ENCODE measurements around the gene CKS2. TPM values are rescaled to one million over a fixed set of nuclear protein-coding genes. Genes with fewer than 3 reads are reported as not detected.

The CKS2 gene
- total and polyA plus RNA-seq, 4 donors: 17.4 to 113 (median 37.9) TPM

DNA sequence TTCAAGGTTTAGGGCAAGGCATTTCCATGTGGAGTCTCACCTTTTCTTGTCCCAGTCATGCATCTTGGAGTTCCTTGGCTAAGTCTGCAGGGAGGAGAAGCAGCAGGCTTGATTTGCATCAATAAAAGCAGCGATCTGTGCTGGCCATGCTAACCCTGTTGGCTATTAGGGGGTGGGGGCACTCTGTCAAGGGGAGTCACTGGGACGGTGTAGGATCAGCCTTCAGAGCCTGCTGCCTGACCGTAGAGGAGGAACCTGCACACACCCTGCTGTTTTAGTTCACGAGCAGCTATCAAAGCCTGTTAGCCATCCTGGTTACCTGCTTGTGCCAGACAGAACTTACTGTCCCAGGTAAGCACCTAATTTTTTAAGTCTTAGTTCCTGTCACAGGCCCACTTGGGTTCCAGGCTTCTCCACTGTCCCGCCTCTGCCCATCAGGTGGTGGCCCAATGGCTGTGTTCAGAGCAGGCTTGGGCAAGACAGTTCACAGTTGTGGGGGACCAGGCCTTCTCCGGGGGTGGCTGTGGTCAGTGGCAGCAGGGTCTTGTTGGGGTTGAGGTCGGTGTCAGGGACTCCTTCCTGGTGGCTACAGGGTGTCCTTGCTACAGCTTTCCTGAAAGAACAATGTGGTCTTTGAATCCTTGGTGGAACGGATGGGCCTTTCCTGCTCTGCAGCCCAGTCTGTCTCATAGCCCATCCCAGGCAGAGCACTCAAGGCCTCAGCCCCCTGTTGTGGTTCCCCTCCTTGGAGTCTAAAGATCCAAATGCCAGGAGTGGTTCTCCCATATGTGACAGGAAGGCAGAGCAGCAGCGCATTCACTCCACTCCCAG, 51.0 kb downstream of the CKS2 start:
- no peaks in the 10 kb centered on the region for H3K9me3 ChIP-seq (ENCODE audit: control insufficient read depth in 4 of 4, insufficient read depth in 3 of 4, low read length in 3 of 4)
- WGBS, 2 donors: 90% methylated on average over 9 of the region's 9 CpGs
- ATAC-seq (ENCODE audit: insufficient read depth, low FRiP score) (no peak), DNase-seq (no peak)
- peaks cover 14 to 54% (median 36%) of the 10 kb centered on the region in 4 donors for H3K36me3 ChIP-seq (ENCODE audit: control insufficient read depth in 4 of 4, insufficient read depth in 4 of 4, low read length in 4 of 4)
- H3K27ac ChIP-seq (ENCODE audit: low read depth in 1 of 2, low read length in 1 of 2): no peak overlapping the region
- H3K4me3 ChIP-seq: no peak overlapping the region
- no peak for TF ChIP-seq CTCF (IDR thresholded peaks at IDR 0.05; ENCODE audit: control extremely low read depth, extremely low read depth)
- H3K9ac ChIP-seq (ENCODE audit: insufficient read depth in 1 of 2, low read length in 2 of 2): no peak overlapping the region
- H3K27me3 ChIP-seq (ENCODE audit: control insufficient read depth in 3 of 3, insufficient read depth in 3 of 3, low read length in 2 of 3): no peaks in the 10 kb centered on the region
- peaks cover 0 to 5% (median 0%) of the 10 kb centered on the region in 5 donors for H3K4me1 ChIP-seq (ENCODE audit: control insufficient read depth in 5 of 5, insufficient read depth in 5 of 5, low read length in 5 of 5)

DNA sequence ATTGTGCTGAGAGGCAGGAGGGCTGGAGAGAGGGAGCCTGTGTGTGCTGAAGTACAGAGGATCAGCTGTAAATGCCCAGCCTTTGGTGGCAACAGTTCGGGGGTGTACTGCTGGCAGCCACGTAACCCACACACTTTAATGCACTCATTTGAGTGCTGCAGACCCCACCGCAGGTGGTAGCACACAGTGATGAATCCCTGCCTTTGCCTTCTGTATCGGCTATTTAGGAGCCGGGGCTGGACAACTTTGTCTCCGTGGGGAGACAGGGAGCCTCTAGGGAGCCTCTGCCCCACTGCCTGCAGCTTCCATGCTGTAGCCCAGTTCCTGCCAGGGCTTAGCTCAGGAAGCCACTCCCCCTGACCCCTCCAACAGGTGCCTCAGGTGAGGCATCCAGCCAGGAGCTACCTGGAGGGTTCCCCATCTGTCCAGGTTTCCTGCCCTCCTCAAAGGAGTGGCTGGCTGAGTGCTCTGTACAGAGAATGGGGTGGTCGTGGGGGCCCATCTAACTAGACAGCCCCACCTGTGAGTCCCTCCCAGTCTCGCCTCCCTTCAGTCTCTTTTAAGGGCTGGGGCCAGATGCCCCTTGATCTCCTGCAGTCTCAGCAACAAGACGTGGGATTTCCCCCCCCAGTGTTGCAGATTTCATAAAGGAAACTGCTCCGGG, 51.8 kb downstream of the CKS2 start:
- TF ChIP-seq CTCF (IDR thresholded peaks at IDR 0.05; ENCODE audit: control extremely low read depth, extremely low read depth): no peak
- ATAC-seq (ENCODE audit: insufficient read depth, low FRiP score) (no peak), DNase-seq (no peak)
- Histone ChIP-seq H3K27ac (ENCODE audit: low read depth in 1 of 2, low read length in 1 of 2) (no peak overlapping the region), H3K4me1 (ENCODE audit: control insufficient read depth in 5 of 5, insufficient read depth in 5 of 5, low read length in 5 of 5) (peaks cover 0 to 5% (median 0%) of the 10 kb centered on the region in 5 donors), H3K4me3 (no peak overlapping the region), H3K36me3 (ENCODE audit: control insufficient read depth in 4 of 4, insufficient read depth in 4 of 4, low read length in 4 of 4) (peaks cover 14 to 47% (median 30%) of the 10 kb centered on the region in 4 donors), H3K9ac (ENCODE audit: insufficient read depth in 1 of 2, low read length in 2 of 2) (no peak overlapping the region), H3K9me3 (ENCODE audit: control insufficient read depth in 4 of 4, insufficient read depth in 3 of 4, low read length in 3 of 4) (no peaks in the 10 kb centered on the region), H3K27me3 (ENCODE audit: control insufficient read depth in 3 of 3, insufficient read depth in 3 of 3, low read length in 2 of 3) (no peaks in the 10 kb centered on the region)
- 87 to 90% methylated on average over 10 of the region's 10 CpGs for WGBS, 2 donors

- Histone ChIP-seq H3K36me3 (ENCODE audit: control insufficient read depth in 4 of 4, insufficient read depth in 4 of 4, low read length in 4 of 4) (peaks cover 14 to 42% (median 26%) of the 10 kb centered on the region in 4 donors), H3K9me3 (ENCODE audit: control insufficient read depth in 4 of 4, insufficient read depth in 3 of 4, low read length in 3 of 4) (no peaks in the 10 kb centered on the region), H3K27ac (ENCODE audit: low read depth in 1 of 2, low read length in 1 of 2) (no peak overlapping the region), H3K9ac (ENCODE audit: insufficient read depth in 1 of 2, low read length in 2 of 2) (no peak overlapping the region), H3K27me3 (ENCODE audit: control insufficient read depth in 3 of 3, insufficient read depth in 3 of 3, low read length in 2 of 3) (no peaks in the 10 kb centered on the region), H3K4me1 (ENCODE audit: control insufficient read depth in 5 of 5, insufficient read depth in 5 of 5, low read length in 5 of 5) (peaks cover 0 to 5% (median 0%) of the 10 kb centered on the region in 5 donors), H3K4me3 (no peak overlapping the region)
- DNase-seq (no peak), ATAC-seq (ENCODE audit: insufficient read depth, low FRiP score) (no peak)
- no peak for TF ChIP-seq CTCF (IDR thresholded peaks at IDR 0.05; ENCODE audit: control extremely low read depth, extremely low read depth)
- 90% methylated on average over 6 of the region's 6 CpGs for WGBS, 2 donors
Observed at GRCh38 chr9:89363311-89363670, 52.3 kb downstream of the CKS2 start.
